Stimulated activated CD4-positive, alpha-beta T cell treated with anti-CD3 and anti-CD28 coated beads, Interleukin-4, amount 100 ng/mL, for 48 hours (primary cell): ENCODE measurements around the gene SNCA.

ENCODE experiments used
- DNase-seq, 2 donors: peaks; one replicate each; pipeline ENCODE4 v3.0.0-alpha.2; 2020; ENCODE audit warnings: low read depth in 2 of 2

The SNCA gene

GRCh38 chr4:89754531-89754930 is 82.4 kb downstream of the SNCA start:
- DNase-seq = no peak

- DNase-seq = no peak
These were observed 83.3 kb downstream of the SNCA start for GRCh38 chr4:89753601-89754066.

- DNase-seq = no peak
These were observed 83.9 kb downstream of the SNCA start for GRCh38 chr4:89752932-89753598.

- DNase-seq = no peak
These were observed 85.5 kb downstream of the SNCA start for GRCh38 chr4:89751416-89751815.

GRCh38 chr4:89746377-89746776 is 90.6 kb downstream of the SNCA start:
- no peak for DNase-seq

- DNase-seq = no peak
These were observed 91.3 kb downstream of the SNCA start for GRCh38 chr4:89745708-89746107.

GRCh38 chr4:89744914-89745313 is 92.0 kb downstream of the SNCA start:
- DNase-seq = no peak

GRCh38 chr4:89741768-89742167 is 95.2 kb downstream of the SNCA start:
- DNase-seq = no peak

GRCh38 chr4:89739311-89739988 is 97.5 kb downstream of the SNCA start:
- DNase-seq = no peak

GRCh38 chr4:89737888-89738287 is 99.1 kb downstream of the SNCA start:
- DNase-seq = no peak

GRCh38 chr4:89733946-89734345 is 103.0 kb downstream of the SNCA start:
- DNase-seq = no peak

GRCh38 chr4:89727238-89727637 is 109.7 kb downstream of the SNCA start:
- DNase-seq = no peak

GRCh38 chr4:89725268-89725667 is 111.7 kb downstream of the SNCA start:
- no peak for DNase-seq

- no peak for DNase-seq
These were observed 112.2 kb downstream of the SNCA start for GRCh38 chr4:89724716-89725115.

- DNase-seq = no peak
These were observed 113.9 kb downstream of the SNCA start for GRCh38 chr4:89723096-89723495.

GRCh38 chr4:89722517-89722916 is 114.4 kb downstream of the SNCA start:
- DNase-seq = no peak

- DNase-seq = no peak
These were observed 116.0 kb downstream of the SNCA start for GRCh38 chr4:89720981-89721380.

- no peak for DNase-seq
These were observed 117.3 kb downstream of the SNCA start for GRCh38 chr4:89719536-89720090.

- DNase-seq = no peak
These were observed 120.1 kb downstream of the SNCA start for GRCh38 chr4:89716893-89717292.

GRCh38 chr4:89715631-89716030 is 121.3 kb downstream of the SNCA start:
- no peak for DNase-seq

- DNase-seq = no peak
These were observed 124.1 kb downstream of the SNCA start for GRCh38 chr4:89712827-89713226.

- DNase-seq = no peak
These were observed 124.8 kb downstream of the SNCA start for GRCh38 chr4:89712141-89712540.

- no peak for DNase-seq
These were observed 128.0 kb downstream of the SNCA start for GRCh38 chr4:89708903-89709421.
